OCI-LY1 (cell line): ENCODE results near the gene PDCL3.

Experiments
- H2AFZ ChIP-seq: fragments of 200-600 bp; sonication (generic), shearing (Covaris generic); 2 replicates; pipeline ENCODE4 v1.6.0; 2014; ENCODE audit warnings: antibody characterized with exemption, mild to moderate bottlenecking, low read length
- H3F3A ChIP-seq: fragments of 200-600 bp; sonication (generic), shearing (Covaris generic); 2 replicates; pipeline ENCODE4 v1.6.0; 2014; ENCODE audit warnings: mild to moderate bottlenecking, antibody characterized with exemption, low read length, moderate library complexity; ENCODE audit not compliant: insufficient read depth
- H3K27ac ChIP-seq: fragments of 200-600 bp; sonication (generic); 2 replicates; pipeline ENCODE4 v1.5.1; 2014; ENCODE audit warnings: low read length, mixed run types, mild to moderate bottlenecking, low read depth; ENCODE audit not compliant: poor library complexity, severe bottlenecking
- H3K27me3 ChIP-seq: fragments of 200-600 bp; sonication (generic); 2 replicates; pipeline ENCODE4 v1.6.0; 2014; ENCODE audit warnings: antibody characterized with exemption, mild to moderate bottlenecking, low read length, moderate library complexity; ENCODE audit not compliant: insufficient read depth
- H3K36me3 ChIP-seq: fragments of 200-600 bp; sonication (generic); 2 replicates; pipeline ENCODE4 v1.6.1; 2014; ENCODE audit warnings: mild to moderate bottlenecking, antibody characterized with exemption, low read length, moderate library complexity, mixed read lengths; ENCODE audit not compliant: insufficient read depth
- H3K4me1 ChIP-seq: fragments of 200-600 bp; sonication (generic); 2 replicates; pipeline ENCODE4 v1.5.1; 2014; ENCODE audit warnings: mild to moderate bottlenecking, low read length, moderate library complexity; ENCODE audit not compliant: insufficient read depth, severe bottlenecking
- H3K4me2 ChIP-seq: fragments of 200-600 bp; sonication (generic), shearing (Covaris generic); 2 replicates; pipeline ENCODE4 v1.6.1; 2014; ENCODE audit warnings: low read length
- H3K4me3 ChIP-seq: fragments of 200-600 bp; sonication (generic); 2 replicates; pipeline ENCODE4 v1.5.1; 2014; ENCODE audit warnings: low read length, low read depth, mild to moderate bottlenecking, mixed read lengths; ENCODE audit not compliant: poor library complexity, severe bottlenecking
- H3K79me2 ChIP-seq: fragments of 200-600 bp; shearing (Covaris generic); 2 replicates; pipeline ENCODE4 v1.6.1; 2016; ENCODE audit warnings: mixed run types, low read length, mixed read lengths; ENCODE audit not compliant: insufficient read depth
- H3K9ac ChIP-seq: fragments of 200-600 bp; sonication (generic), shearing (Covaris generic); 2 replicates; pipeline ENCODE4 v1.6.1; 2014; ENCODE audit warnings: mild to moderate bottlenecking, low read length, mixed read lengths
- H3K9me2 ChIP-seq: fragments of 200-600 bp; sonication (generic), shearing (Covaris generic); 2 replicates; pipeline ENCODE4 v1.6.1; 2014; ENCODE audit warnings: low read depth, mild to moderate bottlenecking, low read length, mixed read lengths
- H3K9me3 ChIP-seq: fragments of 200-600 bp; shearing (Covaris generic); 2 replicates; pipeline ENCODE4 v1.6.1; 2014; ENCODE audit warnings: low read length, mixed read lengths
- H4K20me1 ChIP-seq: fragments of 200-600 bp; sonication (generic), shearing (Covaris generic); 2 replicates; pipeline ENCODE4 v1.6.0; 2016; ENCODE audit warnings: mild to moderate bottlenecking, low read length; ENCODE audit not compliant: insufficient read depth
- EZH2 ChIP-seq: fragments of 200-600 bp; sonication (generic), shearing (Covaris generic); IDR thresholded peaks from 2 replicates; pipeline ENCODE4 v1.8.0; 2017; ENCODE audit warnings: borderline replicate concordance, mixed run types, mild to moderate bottlenecking, antibody characterized with exemption, low read length, moderate library complexity, mixed read lengths
- TF ChIP-seq, protein P1 (sequence below): fragments of 200-600 bp; sonication (generic), shearing (Covaris generic); IDR thresholded peaks from 2 replicates; pipeline ENCODE4 v1.5.1; 2017; ENCODE audit warnings: mild to moderate bottlenecking, antibody characterized with exemption, low read length, moderate library complexity, mixed read lengths

The PDCL3 gene

DNA sequence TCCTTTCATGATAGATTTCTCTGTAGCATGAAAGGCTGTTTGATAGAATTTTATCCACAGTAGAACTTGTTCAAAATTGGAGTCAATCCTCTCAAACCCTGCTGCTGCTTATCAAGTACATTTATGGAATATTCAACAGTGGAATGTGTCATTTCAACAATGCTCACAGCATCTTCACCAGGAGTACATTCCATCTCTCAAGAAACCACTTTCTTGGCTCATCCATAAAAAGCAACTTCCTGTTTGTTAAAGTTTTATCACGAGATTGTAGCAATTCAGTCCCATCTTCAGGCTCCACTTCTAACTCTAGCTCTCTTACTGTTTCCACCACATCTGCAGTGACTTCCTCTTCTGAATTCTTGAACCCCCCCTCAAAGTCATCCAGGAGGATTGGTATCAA is 29.4 kb downstream of the PDCL3 start:
- H3K4me1 ChIP-seq, result no peaks in the 10 kb centered on the region
- no peak overlapping the region for H3K4me3 ChIP-seq
- no peaks in the 10 kb centered on the region for H3K9me2 ChIP-seq
- TF ChIP-seq, protein P1, sequence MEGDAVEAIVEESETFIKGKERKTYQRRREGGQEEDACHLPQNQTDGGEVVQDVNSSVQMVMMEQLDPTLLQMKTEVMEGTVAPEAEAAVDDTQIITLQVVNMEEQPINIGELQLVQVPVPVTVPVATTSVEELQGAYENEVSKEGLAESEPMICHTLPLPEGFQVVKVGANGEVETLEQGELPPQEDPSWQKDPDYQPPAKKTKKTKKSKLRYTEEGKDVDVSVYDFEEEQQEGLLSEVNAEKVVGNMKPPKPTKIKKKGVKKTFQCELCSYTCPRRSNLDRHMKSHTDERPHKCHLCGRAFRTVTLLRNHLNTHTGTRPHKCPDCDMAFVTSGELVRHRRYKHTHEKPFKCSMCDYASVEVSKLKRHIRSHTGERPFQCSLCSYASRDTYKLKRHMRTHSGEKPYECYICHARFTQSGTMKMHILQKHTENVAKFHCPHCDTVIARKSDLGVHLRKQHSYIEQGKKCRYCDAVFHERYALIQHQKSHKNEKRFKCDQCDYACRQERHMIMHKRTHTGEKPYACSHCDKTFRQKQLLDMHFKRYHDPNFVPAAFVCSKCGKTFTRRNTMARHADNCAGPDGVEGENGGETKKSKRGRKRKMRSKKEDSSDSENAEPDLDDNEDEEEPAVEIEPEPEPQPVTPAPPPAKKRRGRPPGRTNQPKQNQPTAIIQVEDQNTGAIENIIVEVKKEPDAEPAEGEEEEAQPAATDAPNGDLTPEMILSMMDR, result no peak
- TF ChIP-seq EZH2, result no peak
- H3F3A ChIP-seq, result no peaks in the 10 kb centered on the region
- no peaks in the 10 kb centered on the region for H3K9me3 ChIP-seq
- H3K36me3 ChIP-seq, result no peaks in the 10 kb centered on the region
- H2AFZ ChIP-seq, result no peak overlapping the region
- H3K9ac ChIP-seq, result no peak overlapping the region
- H3K27me3 ChIP-seq, result no peaks in the 10 kb centered on the region
- H3K4me2 ChIP-seq, result no peak overlapping the region
- no peaks in the 10 kb centered on the region for H4K20me1 ChIP-seq
- no peaks in the 10 kb centered on the region for H3K79me2 ChIP-seq
- H3K27ac ChIP-seq, result no peak overlapping the region

DNA sequence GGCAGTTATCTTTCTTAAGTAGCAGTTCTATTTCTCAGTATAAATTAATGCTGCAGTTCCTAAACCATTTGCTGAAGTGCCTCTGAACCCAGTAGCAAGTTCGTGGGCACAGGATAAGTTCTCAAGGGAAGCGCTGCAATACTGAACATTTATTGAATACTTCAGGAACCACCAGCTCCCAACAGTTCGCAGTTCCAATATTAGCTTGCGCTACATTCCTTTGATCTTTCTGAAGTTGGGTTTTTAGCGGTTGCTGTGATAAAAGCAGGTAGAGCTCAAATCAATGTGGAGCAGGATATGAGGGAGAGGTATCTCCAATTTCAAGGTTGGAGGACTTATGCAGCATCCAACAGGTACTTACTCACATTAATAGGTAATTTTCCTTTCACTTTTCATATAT is 33.7 kb downstream of the PDCL3 start:
- Histone ChIP-seq H3K9me2 (no peaks in the 10 kb centered on the region), H3K27ac (no peak overlapping the region), H3K4me3 (no peak overlapping the region), H3K36me3 (no peaks in the 10 kb centered on the region), H2AFZ (no peak overlapping the region), H3K4me1 (peaks cover under 1% of the 10 kb centered on the region), H3K9ac (no peak overlapping the region), H3F3A (no peaks in the 10 kb centered on the region), H3K27me3 (no peaks in the 10 kb centered on the region), H3K4me2 (no peak overlapping the region), H3K9me3 (no peaks in the 10 kb centered on the region), H4K20me1 (no peaks in the 10 kb centered on the region), H3K79me2 (no peaks in the 10 kb centered on the region)
- TF ChIP-seq EZH2, result no peak
- TF ChIP-seq, protein P1, result no peak

DNA sequence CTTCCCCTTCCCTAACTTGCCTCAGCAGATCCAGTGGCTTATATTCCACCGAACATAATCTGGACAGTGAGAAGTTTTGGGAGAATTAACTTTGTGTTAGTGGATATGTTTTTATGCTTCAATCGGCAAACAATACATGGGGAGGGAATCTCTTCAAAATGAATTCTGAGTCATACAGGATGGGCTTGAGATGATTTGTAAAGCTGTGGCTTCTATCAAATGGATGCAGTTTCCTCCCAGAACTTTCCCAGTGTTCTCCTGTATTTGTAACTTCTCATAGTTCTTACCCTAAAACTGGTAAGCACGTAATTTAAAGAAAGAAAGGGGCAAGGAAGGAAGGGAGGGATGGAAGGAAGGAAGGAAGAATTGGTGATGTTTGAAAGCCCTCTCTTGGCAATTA is 36.8 kb downstream of the PDCL3 start:
- no peak overlapping the region for H3K9ac ChIP-seq
- TF ChIP-seq, protein P1, result no peak
- no peak for TF ChIP-seq EZH2
- H3K4me1 ChIP-seq, result peaks cover 4% of the 10 kb centered on the region
- no peaks in the 10 kb centered on the region for H3K27me3 ChIP-seq
- no peak overlapping the region for H3K27ac ChIP-seq
- H3K79me2 ChIP-seq, result no peaks in the 10 kb centered on the region
- no peak overlapping the region for H3K4me3 ChIP-seq
- no peak overlapping the region for H3K4me2 ChIP-seq
- no peaks in the 10 kb centered on the region for H4K20me1 ChIP-seq
- H2AFZ ChIP-seq, result no peak overlapping the region
- no peaks in the 10 kb centered on the region for H3K36me3 ChIP-seq
- no peaks in the 10 kb centered on the region for H3K9me2 ChIP-seq
- no peaks in the 10 kb centered on the region for H3F3A ChIP-seq
- no peaks in the 10 kb centered on the region for H3K9me3 ChIP-seq
